HEK293 (cell line): ENCODE measurements around the gene NFXL1.

Source experiments
- CTCF ChIP-seq: fragments of 450-650 bp; formaldehyde crosslinking; IDR thresholded peaks from 2 replicates; pipeline ENCODE4 v1.5.1; 2016; ENCODE audit warnings: missing biosample characterization, missing genetic modification characterization
- ZNF416 ChIP-seq: fragments of 450-650 bp; formaldehyde crosslinking; IDR thresholded peaks from 2 replicates; pipeline ENCODE4 v1.5.1; 2016; ENCODE audit warnings: missing biosample characterization, missing genetic modification characterization
- TF ChIP-seq, protein P1 (sequence below): fragments of 450-650 bp; formaldehyde crosslinking; IDR thresholded peaks from 2 replicates; pipeline ENCODE4 v1.5.1; 2016; ENCODE audit warnings: missing biosample characterization, missing genetic modification characterization

DNA sequence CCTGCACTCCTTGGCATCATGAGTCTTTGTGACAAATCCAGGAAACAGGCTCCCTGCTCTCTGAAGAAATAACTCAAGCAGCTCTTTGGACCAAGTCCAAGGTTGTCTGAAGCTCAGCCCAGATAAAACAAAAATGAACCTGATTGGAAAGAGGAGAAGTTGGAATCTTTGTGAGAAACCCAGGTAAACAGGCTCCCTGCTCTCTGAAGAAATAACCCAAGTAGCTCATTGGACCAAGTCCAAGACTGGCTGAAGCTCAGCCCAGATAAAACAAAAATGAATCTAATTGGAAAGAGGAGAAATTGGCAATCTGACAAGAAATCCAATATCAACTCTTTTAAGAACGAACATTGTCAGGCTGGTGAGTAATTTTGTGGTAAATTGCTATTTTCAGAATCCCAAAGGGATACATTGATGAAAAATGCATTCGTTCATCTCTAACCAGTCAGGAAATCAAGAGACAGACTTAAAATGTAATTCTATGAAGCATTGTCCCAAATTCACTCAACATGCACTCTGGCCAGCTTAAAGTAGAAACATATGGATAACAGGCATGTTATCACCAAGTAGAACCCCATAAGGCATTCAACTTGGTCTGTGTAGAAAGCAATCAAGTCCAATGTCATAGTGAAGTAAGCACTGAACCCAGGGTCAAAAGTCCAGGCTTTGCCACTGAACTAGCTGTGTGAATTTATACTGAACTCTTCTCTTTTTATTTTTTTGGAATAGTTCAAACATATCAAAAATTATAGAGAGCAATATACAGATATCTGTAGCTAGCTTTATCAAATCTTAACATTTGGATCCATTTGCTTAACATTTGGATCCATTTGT is 16.8 kb upstream of the NFXL1 start:
- no peak for TF ChIP-seq ZNF416 (tag by site-specific recombination)
- no peak for TF ChIP-seq CTCF
- TF ChIP-seq, protein P1, sequence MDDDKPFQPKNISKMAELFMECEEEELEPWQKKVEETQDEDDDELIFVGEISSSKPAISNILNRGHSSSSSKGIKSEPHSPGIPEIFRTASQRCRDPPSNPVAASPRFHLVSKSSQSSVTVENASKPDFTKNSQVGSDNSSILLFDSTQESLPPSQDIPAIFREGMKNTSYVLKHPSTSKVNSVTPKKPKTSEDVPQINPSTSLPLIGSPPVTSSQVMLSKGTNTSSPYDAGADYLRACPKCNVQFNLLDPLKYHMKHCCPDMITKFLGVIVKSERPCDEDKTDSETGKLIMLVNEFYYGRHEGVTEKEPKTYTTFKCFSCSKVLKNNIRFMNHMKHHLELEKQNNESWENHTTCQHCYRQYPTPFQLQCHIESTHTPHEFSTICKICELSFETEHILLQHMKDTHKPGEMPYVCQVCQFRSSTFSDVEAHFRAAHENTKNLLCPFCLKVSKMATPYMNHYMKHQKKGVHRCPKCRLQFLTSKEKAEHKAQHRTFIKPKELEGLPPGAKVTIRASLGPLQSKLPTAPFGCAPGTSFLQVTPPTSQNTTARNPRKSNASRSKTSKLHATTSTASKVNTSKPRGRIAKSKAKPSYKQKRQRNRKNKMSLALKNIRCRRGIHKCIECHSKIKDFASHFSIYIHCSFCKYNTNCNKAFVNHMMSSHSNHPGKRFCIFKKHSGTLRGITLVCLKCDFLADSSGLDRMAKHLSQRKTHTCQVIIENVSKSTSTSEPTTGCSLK (tag by site-specific recombination) = no peak
